Natural killer cell treated with Interleukin-12 subunit alpha and Interleukin-12 subunit beta and Interleukin-15 and Interleukin-18, amount 100 ng/mL, for 72 hours (primary cell): ENCODE results near the gene RPS6KA2. TPM values are rescaled to one million over a fixed set of nuclear protein-coding genes. Genes with fewer than 3 reads are reported as not detected.
A peak's percentile ranks its signal among the peaks of the same experiment; 100 is the strongest.

Experiments used
- ATAC-seq, 2 donors: fragments of 150-1000 bp; cut with Tn5 transposase in 1 of 2; sonication (Bioruptor Pico), chemical (Tn5 transposase) in 1 of 2; 2 replicates each; pipeline ENCODE4 v1.10.0; 2021
- DNase-seq: peaks from one replicate; pipeline ENCODE4 v3.0.0; 2022; ENCODE audit warnings: low spot score
- H3K27ac Mint-ChIP-seq, 2 donors: 1 replicate in 1 of 2; 2 replicates in 1 of 2; pipeline ENCODE4 v1.8.0; 2022; ENCODE audit warnings: mixed read lengths in 2 of 2, mild to moderate bottlenecking in 1 of 2, moderate library complexity in 1 of 2
- H3K27me3 Mint-ChIP-seq, 2 donors: 1 replicate in 1 of 2; 2 replicates in 1 of 2; pipeline ENCODE4 v1.8.0; 2022; ENCODE audit warnings: mixed read lengths in 2 of 2
- H3K36me3 Mint-ChIP-seq: one replicate; pipeline ENCODE4 v1.8.0; 2022; ENCODE audit warnings: mixed read lengths
- H3K4me1 Mint-ChIP-seq, 2 donors: 1 replicate in 1 of 2; 2 replicates in 1 of 2; pipeline ENCODE4 v1.8.0; 2022; ENCODE audit warnings: low read depth in 2 of 2, mixed read lengths in 2 of 2, mild to moderate bottlenecking in 1 of 2
- H3K4me3 Mint-ChIP-seq: one replicate; pipeline ENCODE4 v1.8.0; 2022; ENCODE audit warnings: mixed read lengths
- H3K9me3 Mint-ChIP-seq: 2 replicates; pipeline ENCODE4 v1.8.0; 2022; ENCODE audit warnings: mixed read lengths
- total RNA-seq, 2 donors: library from RNA; stranded (reverse); gene quantifications; one replicate each; pipeline ENCODE4 v1.2.3, GENCODE V29; 2022

Gene RPS6KA2
- total RNA-seq, 2 donors from 2014 or later: 2.8 to 3.8 TPM

GRCh38 chr6:166610069-166610468 lies 17.0 kb downstream of the RPS6KA2 start:
- H3K27me3 Mint-ChIP-seq: peaks cover 0 to 6% of the 10 kb centered on the region in 2 donors
- no peaks in the 10 kb centered on the region for H3K9me3 Mint-ChIP-seq
- no peaks in the 10 kb centered on the region for H3K36me3 Mint-ChIP-seq
- DNase-seq (no peak), ATAC-seq (no peak)
- H3K27ac Mint-ChIP-seq: no peak overlapping the region
- no peak overlapping the region for H3K4me3 Mint-ChIP-seq
- peaks cover 0 to under 1% of the 10 kb centered on the region in 2 donors for H3K4me1 Mint-ChIP-seq

GRCh38 chr6:166608774-166609173 lies 18.3 kb downstream of the RPS6KA2 start:
- DNase-seq (no peak), ATAC-seq (no peak)
- no peaks in the 10 kb centered on the region for H3K36me3 Mint-ChIP-seq
- H3K4me1 Mint-ChIP-seq: no peaks in the 10 kb centered on the region
- no peak overlapping the region for H3K4me3 Mint-ChIP-seq
- peaks cover 0 to 7% of the 10 kb centered on the region in 2 donors for H3K27me3 Mint-ChIP-seq
- H3K9me3 Mint-ChIP-seq: no peaks in the 10 kb centered on the region
- H3K27ac Mint-ChIP-seq: no peak overlapping the region

GRCh38 chr6:166605752-166606151 lies 21.3 kb downstream of the RPS6KA2 start:
- H3K9me3 Mint-ChIP-seq: no peaks in the 10 kb centered on the region
- no peak for ATAC-seq
- peaks cover 16 to 17% of the 10 kb centered on the region in 2 donors for H3K27me3 Mint-ChIP-seq

GRCh38 chr6:166604911-166605310 lies 22.1 kb downstream of the RPS6KA2 start:
- H3K9me3 Mint-ChIP-seq: no peaks in the 10 kb centered on the region
- DNase-seq (no peak), ATAC-seq (no peak)
- H3K4me3 Mint-ChIP-seq: no peak overlapping the region
- no peak overlapping the region for H3K27ac Mint-ChIP-seq
- no peaks in the 10 kb centered on the region for H3K4me1 Mint-ChIP-seq
- H3K27me3 Mint-ChIP-seq: peaks cover 17 to 19% of the 10 kb centered on the region in 2 donors
- H3K36me3 Mint-ChIP-seq: no peaks in the 10 kb centered on the region

More at GRCh38 chr6:166605752-166606151, 21.3 kb downstream of the RPS6KA2 start:
- Mint-ChIP-seq H3K27ac (no peak overlapping the region), H3K36me3 (no peaks in the 10 kb centered on the region), H3K4me1 (no peaks in the 10 kb centered on the region), H3K4me3 (no peak overlapping the region)
- no peak for DNase-seq

- no peak overlapping the region for H3K27ac Mint-ChIP-seq
- H3K4me3 Mint-ChIP-seq: no peak overlapping the region
- no peaks in the 10 kb centered on the region for H3K36me3 Mint-ChIP-seq
- DNase-seq (no peak), ATAC-seq (no peak)
- H3K27me3 Mint-ChIP-seq: peaks cover 17 to 19% of the 10 kb centered on the region in 2 donors
- no peaks in the 10 kb centered on the region for H3K9me3 Mint-ChIP-seq
- no peaks in the 10 kb centered on the region for H3K4me1 Mint-ChIP-seq
These were observed 22.7 kb downstream of the RPS6KA2 start for GRCh38 chr6:166604328-166604727.

- no peaks in the 10 kb centered on the region for H3K36me3 Mint-ChIP-seq
- no peak overlapping the region for H3K27ac Mint-ChIP-seq
- no peak overlapping the region for H3K4me3 Mint-ChIP-seq
- no peaks in the 10 kb centered on the region for H3K9me3 Mint-ChIP-seq
- peaks cover 19 to 21% of the 10 kb centered on the region in 2 donors for H3K27me3 Mint-ChIP-seq
- no peak for DNase-seq
- H3K4me1 Mint-ChIP-seq: no peaks in the 10 kb centered on the region
- ATAC-seq: no peak
These were observed 23.9 kb downstream of the RPS6KA2 start for GRCh38 chr6:166603043-166603690.

GRCh38 chr6:166601956-166602355 lies 25.1 kb downstream of the RPS6KA2 start:
- ATAC-seq: no peak
- no peak for DNase-seq
- H3K27ac Mint-ChIP-seq: no peak overlapping the region
- no peaks in the 10 kb centered on the region for H3K4me1 Mint-ChIP-seq
- H3K9me3 Mint-ChIP-seq: no peaks in the 10 kb centered on the region
- H3K36me3 Mint-ChIP-seq: no peaks in the 10 kb centered on the region
- no peak overlapping the region for H3K4me3 Mint-ChIP-seq
- peaks cover 23 to 24% of the 10 kb centered on the region in 2 donors for H3K27me3 Mint-ChIP-seq

- DNase-seq: no peak
- Mint-ChIP-seq H3K4me3 (no peak overlapping the region), H3K27ac (no peak overlapping the region), H3K4me1 (no peaks in the 10 kb centered on the region), H3K9me3 (no peaks in the 10 kb centered on the region), H3K36me3 (no peaks in the 10 kb centered on the region), H3K27me3 (peaks cover 27 to 29% of the 10 kb centered on the region in 2 donors)
- no peak for ATAC-seq
These were observed 26.1 kb downstream of the RPS6KA2 start for GRCh38 chr6:166600931-166601330.

GRCh38 chr6:166599205-166599604 lies 27.8 kb downstream of the RPS6KA2 start:
- Mint-ChIP-seq H3K27ac (no peak overlapping the region), H3K27me3 (peaks cover 24 to 29% of the 10 kb centered on the region in 2 donors), H3K4me1 (no peaks in the 10 kb centered on the region), H3K9me3 (no peaks in the 10 kb centered on the region), H3K4me3 (no peak overlapping the region), H3K36me3 (no peaks in the 10 kb centered on the region)
- no peak for DNase-seq
- no peak for ATAC-seq

- no peaks in the 10 kb centered on the region for H3K4me1 Mint-ChIP-seq
- peaks cover 24 to 29% of the 10 kb centered on the region in 2 donors for H3K27me3 Mint-ChIP-seq
- DNase-seq: no peak
- H3K9me3 Mint-ChIP-seq: no peaks in the 10 kb centered on the region
- no peak overlapping the region for H3K4me3 Mint-ChIP-seq
- no peaks in the 10 kb centered on the region for H3K36me3 Mint-ChIP-seq
- H3K27ac Mint-ChIP-seq: no peak overlapping the region
- ATAC-seq: peak in 1 of 2 donors; percentile 36
These were observed 28.5 kb downstream of the RPS6KA2 start for GRCh38 chr6:166598441-166599138.

GRCh38 chr6:166597711-166598440 lies 29.2 kb downstream of the RPS6KA2 start:
- Mint-ChIP-seq H3K9me3 (no peaks in the 10 kb centered on the region), H3K4me3 (no peak overlapping the region), H3K27me3 (peaks cover 25 to 32% of the 10 kb centered on the region in 2 donors), H3K4me1 (peaks cover 2 to 3% of the 10 kb centered on the region in 2 donors), H3K27ac (no peak overlapping the region), H3K36me3 (no peaks in the 10 kb centered on the region)
- no peak for DNase-seq
- no peak for ATAC-seq

GRCh38 chr6:166596776-166597507 lies 30.1 kb downstream of the RPS6KA2 start:
- Mint-ChIP-seq H3K4me1 (peaks cover 5% of the 10 kb centered on the region in 2 donors), H3K36me3 (no peaks in the 10 kb centered on the region), H3K27ac (no peak overlapping the region), H3K4me3 (no peak overlapping the region), H3K9me3 (no peaks in the 10 kb centered on the region), H3K27me3 (peaks cover 19 to 26% of the 10 kb centered on the region in 2 donors)
- DNase-seq (no peak), ATAC-seq (peak in 1 of 2 donors; percentile 32)

GRCh38 chr6:166595949-166596348 lies 31.1 kb downstream of the RPS6KA2 start:
- H3K36me3 Mint-ChIP-seq: no peaks in the 10 kb centered on the region
- no peak overlapping the region for H3K27ac Mint-ChIP-seq
- no peak overlapping the region for H3K4me3 Mint-ChIP-seq
- H3K9me3 Mint-ChIP-seq: no peaks in the 10 kb centered on the region
- peaks cover 5% of the 10 kb centered on the region in 2 donors for H3K4me1 Mint-ChIP-seq
- H3K27me3 Mint-ChIP-seq: peaks cover 16 to 22% of the 10 kb centered on the region in 2 donors
- ATAC-seq (no peak), DNase-seq (no peak)
